ENCODE data around the gene PSMB7.

DNA sequence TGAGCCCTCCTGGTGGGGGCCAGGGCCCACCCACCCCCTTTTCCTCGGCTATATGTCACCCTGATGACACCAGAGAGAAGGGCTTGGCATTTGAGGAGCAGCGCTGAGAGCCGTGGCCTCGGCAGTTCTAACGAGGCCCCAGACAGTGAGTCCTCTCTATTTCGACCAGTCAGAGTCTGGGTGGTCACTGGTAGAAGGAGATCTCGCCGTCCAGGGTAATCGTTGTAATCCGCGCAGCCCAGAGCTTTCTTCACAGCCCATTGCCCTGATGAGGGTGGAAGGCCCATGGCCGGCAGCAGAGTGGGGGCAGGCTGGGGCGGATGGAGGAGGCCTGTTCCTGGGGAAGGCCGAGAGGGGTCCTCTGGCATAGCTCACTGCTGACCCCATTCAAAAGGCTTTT lies 70.2 kb downstream of the PSMB7 start:
- TF ChIP-seq, protein P1, sequence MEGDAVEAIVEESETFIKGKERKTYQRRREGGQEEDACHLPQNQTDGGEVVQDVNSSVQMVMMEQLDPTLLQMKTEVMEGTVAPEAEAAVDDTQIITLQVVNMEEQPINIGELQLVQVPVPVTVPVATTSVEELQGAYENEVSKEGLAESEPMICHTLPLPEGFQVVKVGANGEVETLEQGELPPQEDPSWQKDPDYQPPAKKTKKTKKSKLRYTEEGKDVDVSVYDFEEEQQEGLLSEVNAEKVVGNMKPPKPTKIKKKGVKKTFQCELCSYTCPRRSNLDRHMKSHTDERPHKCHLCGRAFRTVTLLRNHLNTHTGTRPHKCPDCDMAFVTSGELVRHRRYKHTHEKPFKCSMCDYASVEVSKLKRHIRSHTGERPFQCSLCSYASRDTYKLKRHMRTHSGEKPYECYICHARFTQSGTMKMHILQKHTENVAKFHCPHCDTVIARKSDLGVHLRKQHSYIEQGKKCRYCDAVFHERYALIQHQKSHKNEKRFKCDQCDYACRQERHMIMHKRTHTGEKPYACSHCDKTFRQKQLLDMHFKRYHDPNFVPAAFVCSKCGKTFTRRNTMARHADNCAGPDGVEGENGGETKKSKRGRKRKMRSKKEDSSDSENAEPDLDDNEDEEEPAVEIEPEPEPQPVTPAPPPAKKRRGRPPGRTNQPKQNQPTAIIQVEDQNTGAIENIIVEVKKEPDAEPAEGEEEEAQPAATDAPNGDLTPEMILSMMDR (conservative IDR thresholded peaks at IDR 0.05; ENCODE audit: low read depth, low read length) = no peak
- no peak for TF ChIP-seq EZH2 (IDR thresholded peaks at IDR 0.05; ENCODE audit: borderline replicate concordance, low read depth, low read length, poor library complexity, severe bottlenecking)
